Islet of Langerhans (tissue), 1 donor: Measurements from ENCODE around the gene MTOR.
A peak's percentile ranks its signal among the peaks of the same experiment; 100 is the strongest.
"Not testable (repeated sequence)": the region's sequence is repeated elsewhere in the genome, so short reads cannot be mapped to it uniquely, and the experiment has no call there.

ENCODE experiments used
- FAIRE-seq: peaks from one replicate; lab custom pipeline; 2011; peaks lifted over from hg19 to GRCh38; lab: Jason Lieb, UNC

Gene MTOR

GRCh38 chr1:11180342-11180744, 82.0 kb downstream of the MTOR start:
- no peak for FAIRE-seq

- FAIRE-seq: not testable (repeated sequence)
Measured at GRCh38 chr1:11179749-11180148, 82.6 kb downstream of the MTOR start.

- no peak for FAIRE-seq
Measured at GRCh38 chr1:11179125-11179524, 83.2 kb downstream of the MTOR start.

DNA sequence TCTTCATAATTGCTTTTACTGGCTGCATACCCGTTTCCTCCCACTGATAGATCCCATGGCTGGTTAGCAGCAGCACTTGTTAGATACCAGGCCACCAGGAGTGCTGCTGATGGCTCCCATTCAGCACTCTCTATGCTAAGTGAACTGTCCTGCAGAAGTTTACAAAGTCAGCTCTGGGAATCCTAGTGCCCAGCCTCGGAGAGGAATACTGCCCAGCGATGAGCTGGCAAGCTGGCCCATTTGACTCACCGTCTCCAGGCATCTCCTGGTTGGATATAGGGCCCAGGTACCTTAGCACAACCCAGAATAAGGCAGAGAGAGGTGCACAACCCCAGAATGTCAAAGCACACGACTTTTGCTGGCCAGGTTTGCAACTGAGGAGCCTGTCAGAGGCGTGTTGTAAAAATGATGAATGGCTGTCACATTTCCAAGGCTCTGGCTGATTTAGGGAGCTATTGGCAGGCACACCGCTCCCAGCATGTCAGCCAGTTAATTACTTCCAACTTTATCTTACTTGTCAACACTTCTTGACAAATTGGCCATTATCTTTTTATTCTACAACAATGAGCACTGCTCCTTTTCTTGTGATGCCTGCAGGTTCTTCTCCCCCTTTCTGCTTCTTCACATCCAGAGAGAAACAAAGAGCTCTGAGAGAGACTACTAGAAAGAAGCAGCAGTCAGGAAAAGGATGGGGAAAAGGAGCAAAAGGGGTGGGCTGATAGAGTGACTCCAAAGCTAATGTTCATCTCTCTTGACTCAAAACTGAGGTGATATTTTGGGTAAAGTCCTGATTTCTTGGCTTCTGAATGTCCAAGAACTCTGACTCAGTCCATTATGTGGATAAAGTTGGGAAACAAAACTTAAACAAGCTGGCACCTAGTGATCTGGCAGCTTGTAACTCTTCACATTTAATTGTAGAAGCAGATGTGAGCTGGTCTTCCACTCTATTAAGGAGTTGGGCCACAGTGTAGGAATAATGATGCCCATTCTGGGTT, 84.0 kb downstream of the MTOR start:
- no peak for FAIRE-seq

DNA sequence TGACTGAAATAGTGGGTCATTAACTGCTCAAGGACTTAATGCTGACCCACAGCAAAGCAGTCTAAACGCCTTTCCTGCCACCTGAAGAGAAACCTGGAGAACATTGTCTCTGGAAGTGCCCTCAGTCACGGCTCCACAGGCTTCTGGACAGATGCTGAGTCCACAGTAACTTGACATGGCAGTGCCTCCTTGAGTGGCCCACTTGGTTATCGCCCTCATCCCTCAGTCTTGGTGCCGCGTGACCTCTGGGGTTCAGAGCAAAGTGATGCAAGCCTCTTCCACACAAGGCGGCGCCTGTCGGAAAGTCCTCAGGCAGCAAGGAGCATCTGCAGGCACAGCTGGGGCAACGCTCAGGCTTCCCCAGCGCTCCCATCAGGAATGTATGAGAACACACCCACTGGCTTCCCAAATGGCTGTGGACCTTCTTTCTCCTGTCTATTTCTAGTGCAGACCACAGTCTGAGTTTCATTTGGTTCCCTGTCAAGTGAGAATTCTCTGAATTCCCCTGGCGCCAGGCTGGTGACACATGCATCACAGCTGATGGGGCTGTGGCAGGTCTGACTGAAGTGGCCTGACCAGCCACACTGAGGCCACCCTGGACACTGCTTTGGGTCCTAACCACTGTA, 86.2 kb downstream of the MTOR start:
- no peak for FAIRE-seq

DNA sequence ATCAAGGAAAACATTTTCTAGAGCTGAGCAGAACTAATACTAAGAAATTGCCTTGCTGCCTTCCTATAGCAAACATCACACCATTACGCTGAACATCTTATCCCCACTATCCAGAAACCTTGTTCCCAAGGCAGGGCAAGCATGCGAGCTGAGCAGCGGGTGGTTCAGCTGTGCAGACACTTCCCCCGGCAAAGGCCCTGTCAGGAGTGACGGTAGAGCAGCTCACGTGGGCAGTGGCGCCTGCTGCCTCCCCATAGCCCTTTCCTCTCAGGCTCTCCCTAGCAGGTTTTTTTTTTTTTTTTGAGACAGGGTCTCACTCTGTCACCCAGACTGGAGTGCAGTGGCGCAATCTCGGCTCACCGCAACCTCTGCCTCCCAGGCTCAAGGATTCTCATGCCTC, 86.9 kb downstream of the MTOR start:
- no peak for FAIRE-seq

GRCh38 chr1:11174261-11174942, 87.9 kb downstream of the MTOR start:
- FAIRE-seq: no peak

DNA sequence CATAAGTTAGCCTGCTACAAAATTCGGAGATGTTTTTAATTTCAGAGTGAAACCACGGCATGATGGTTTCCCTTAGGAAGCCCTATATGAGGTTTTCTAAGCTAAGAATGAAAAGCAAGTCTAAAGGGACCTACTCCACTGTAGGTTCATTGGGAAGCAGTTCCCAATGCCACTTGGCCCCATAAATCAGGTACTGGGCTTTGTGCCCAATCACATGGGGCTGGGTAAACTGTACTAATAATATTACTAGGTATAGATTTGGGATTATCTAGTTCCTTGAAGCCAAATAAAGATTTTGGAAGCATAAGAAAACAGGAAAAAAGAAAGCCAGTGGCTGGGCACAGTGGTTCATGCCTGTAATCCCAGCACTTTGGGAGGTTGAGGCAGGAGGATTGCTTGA, 92.2 kb downstream of the MTOR start:
- FAIRE-seq: no peak

GRCh38 chr1:11169202-11169601, 93.1 kb downstream of the MTOR start:
- no peak for FAIRE-seq

DNA sequence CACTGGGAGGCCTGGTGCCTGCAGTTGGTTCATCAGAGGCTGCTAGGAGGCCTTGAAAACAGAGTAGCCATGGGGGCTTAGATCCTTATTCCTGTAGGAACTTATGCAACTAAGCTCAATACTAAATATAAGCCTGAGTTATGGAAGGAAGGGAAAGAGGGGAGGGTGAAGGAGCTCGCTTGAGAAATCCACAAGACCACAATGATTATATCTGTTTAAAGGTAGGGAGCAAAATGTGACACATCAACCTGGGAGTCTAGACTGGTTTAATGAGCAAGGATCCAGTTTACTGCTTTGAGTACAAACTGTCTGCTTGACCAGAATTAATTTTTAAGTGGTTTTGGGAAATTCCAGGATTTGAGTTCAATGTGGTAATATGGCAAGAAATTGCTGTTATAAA, 93.6 kb downstream of the MTOR start:
- FAIRE-seq: no peak

GRCh38 chr1:11166744-11167143, 95.6 kb downstream of the MTOR start:
- not testable (repeated sequence) for FAIRE-seq

- not testable (repeated sequence) for FAIRE-seq
Measured at GRCh38 chr1:11162752-11163151, 99.6 kb downstream of the MTOR start.

DNA sequence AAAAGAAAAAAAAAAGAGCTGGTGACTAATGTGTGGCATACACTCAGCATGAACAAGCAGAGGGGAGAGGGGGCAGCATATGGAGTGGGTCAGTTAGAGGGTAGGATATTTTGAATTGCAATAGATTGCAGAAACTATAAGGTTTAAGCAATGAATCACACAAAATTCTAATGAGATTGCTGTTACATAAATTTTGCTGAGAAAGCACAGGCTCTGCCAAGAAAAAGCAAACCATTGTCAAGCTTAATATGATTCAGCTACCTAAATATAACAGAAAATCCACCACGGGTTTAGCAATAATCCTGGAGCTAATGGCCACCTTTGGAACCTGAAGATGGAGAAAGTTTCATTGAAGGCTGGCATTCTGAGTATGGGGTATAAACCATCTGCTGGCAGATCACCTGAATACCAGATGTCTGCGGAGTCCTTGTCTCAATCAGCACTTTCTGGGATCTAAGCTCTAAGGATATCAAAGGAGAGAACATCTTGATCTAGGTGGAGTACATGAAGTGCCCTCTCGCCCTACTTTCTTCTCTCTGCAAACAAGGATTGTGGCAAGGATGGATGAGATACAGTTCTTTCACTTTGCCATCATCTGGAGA, 103.5 kb downstream of the MTOR start:
- FAIRE-seq: peak; percentile 79

DNA sequence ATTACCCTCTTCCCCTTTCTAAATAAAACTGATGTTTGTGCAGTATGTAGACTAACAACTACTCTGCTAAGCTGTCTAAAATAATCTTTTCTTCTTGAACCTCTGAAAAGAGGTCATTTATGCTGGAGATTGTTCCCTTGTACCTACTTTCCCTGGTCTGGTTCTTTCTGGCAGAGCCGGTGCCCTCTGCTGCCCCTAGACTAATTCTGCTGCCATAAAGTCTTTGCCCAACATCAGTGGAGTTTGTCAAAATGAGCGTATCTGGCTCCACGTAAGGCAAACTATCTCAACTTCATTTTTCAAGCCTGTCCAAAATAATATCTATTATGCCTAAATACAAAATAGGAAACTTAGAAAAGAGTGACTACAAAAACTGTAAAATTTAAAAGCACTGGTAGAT, 104.1 kb downstream of the MTOR start:
- no peak for FAIRE-seq

GRCh38 chr1:11157867-11158266, 104.5 kb downstream of the MTOR start:
- FAIRE-seq: peak; percentile 96

- no peak for FAIRE-seq
Measured at GRCh38 chr1:11157394-11157793, 105.0 kb downstream of the MTOR start.

- FAIRE-seq: no peak
Measured at GRCh38 chr1:11156963-11157362, 105.4 kb downstream of the MTOR start.

DNA sequence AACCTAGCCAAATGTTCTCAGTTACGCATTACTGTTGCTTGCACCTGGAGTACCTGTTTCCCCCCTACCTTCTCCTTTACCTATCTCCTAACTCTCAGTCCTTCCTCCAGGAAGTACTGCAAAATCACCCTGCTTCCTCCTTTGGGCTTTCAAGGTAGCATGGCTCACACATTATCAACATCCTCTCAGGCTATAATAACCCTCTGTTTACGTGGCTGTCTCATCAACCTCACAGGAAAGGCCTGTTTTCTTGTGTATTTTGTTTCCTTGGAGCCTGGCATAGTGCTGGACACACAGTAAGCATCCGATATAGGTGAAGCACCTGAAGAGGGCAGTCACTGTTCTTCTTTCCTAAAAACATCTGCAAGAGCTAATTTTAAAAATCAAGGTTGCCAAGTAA, 105.9 kb downstream of the MTOR start:
- FAIRE-seq: no peak

GRCh38 chr1:11153184-11153583, 109.2 kb downstream of the MTOR start:
- FAIRE-seq: no peak

GRCh38 chr1:11152755-11153154, 109.6 kb downstream of the MTOR start:
- FAIRE-seq: no peak

DNA sequence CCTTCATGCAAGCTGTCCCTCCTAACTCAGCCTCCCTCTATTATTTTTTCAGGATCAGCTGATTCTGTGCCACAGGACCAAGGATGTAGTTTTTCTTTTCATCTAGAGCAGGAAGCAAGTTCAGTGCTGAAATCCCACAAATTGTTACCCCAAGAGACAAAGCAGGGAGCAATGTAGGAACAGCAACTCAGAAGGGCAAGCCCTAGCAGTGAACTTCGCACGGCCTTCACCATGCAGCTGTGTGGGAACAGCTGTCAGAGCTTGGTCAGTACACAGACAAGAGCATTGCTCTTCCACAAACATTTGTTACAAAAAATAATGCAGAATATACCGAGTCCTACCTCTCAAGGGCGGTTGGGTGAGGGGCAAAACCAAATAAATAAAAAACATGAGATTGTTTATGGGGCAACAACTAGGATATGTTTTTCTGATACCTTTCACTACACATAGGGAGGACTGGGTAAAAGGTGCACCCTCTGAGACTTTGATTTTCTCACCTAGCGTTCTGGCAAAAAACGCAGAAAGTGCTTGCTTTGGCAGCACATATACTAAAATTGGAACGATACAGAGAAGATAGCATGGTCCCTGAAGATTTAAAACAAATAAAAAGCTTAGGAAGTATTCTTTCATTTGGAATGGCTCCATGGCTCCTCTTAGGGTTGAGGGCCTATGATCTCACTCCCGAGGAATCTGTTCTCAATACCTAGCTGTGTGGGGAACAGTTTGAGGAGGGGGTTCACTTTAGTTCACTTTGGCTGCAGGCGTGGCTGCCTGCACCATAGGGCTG, 110.3 kb downstream of the MTOR start:
- no peak for FAIRE-seq

GRCh38 chr1:11151114-11151513, 111.2 kb downstream of the MTOR start:
- FAIRE-seq: no peak
